ENCODE results near the gene ZNF438.

ZNF438 gene

GRCh38 chr10:30990971-30991646 lies 40.6 kb downstream of the ZNF438 start:
- no peak overlapping the region for H3K4me3 ChIP-seq (replicated peaks; ENCODE audit: low read depth, low read length)
- TF ChIP-seq CTCF (IDR thresholded peaks at IDR 0.05; ENCODE audit: low read depth, low read length, missing control alignments) = no peak
- DNase-seq (ENCODE audit: extremely low read depth, low read depth) = no peak

- no peak overlapping the region for H3K4me3 ChIP-seq (replicated peaks; ENCODE audit: low read depth, low read length)
- DNase-seq (ENCODE audit: extremely low read depth, low read depth) = no peak
- no peak for TF ChIP-seq CTCF (IDR thresholded peaks at IDR 0.05; ENCODE audit: low read depth, low read length, missing control alignments)
Observed at GRCh38 chr10:30990351-30990750, 41.3 kb downstream of the ZNF438 start.

GRCh38 chr10:30988831-30989435 lies 42.7 kb downstream of the ZNF438 start:
- no peak for DNase-seq (ENCODE audit: extremely low read depth, low read depth)
- no peak overlapping the region for H3K4me3 ChIP-seq (replicated peaks; ENCODE audit: low read depth, low read length)
- TF ChIP-seq CTCF (IDR thresholded peaks at IDR 0.05; ENCODE audit: low read depth, low read length, missing control alignments) = no peak

- TF ChIP-seq CTCF (IDR thresholded peaks at IDR 0.05; ENCODE audit: low read depth, low read length, missing control alignments) = no peak
- H3K4me3 ChIP-seq (replicated peaks; ENCODE audit: low read depth, low read length) = no peak overlapping the region
- no peak for DNase-seq (ENCODE audit: extremely low read depth, low read depth)
Observed at GRCh38 chr10:30987463-30987862, 44.2 kb downstream of the ZNF438 start.

- TF ChIP-seq CTCF (IDR thresholded peaks at IDR 0.05; ENCODE audit: low read depth, low read length, missing control alignments) = no peak
- DNase-seq (ENCODE audit: extremely low read depth, low read depth) = no peak
- H3K4me3 ChIP-seq (replicated peaks; ENCODE audit: low read depth, low read length) = no peak overlapping the region
Observed at GRCh38 chr10:30986053-30986555, 45.6 kb downstream of the ZNF438 start.

- no peak for DNase-seq (ENCODE audit: extremely low read depth, low read depth)
- no peak for TF ChIP-seq CTCF (IDR thresholded peaks at IDR 0.05; ENCODE audit: low read depth, low read length, missing control alignments)
- H3K4me3 ChIP-seq (replicated peaks; ENCODE audit: low read depth, low read length) = no peak overlapping the region
Observed at GRCh38 chr10:30985512-30985911, 46.2 kb downstream of the ZNF438 start.

Measured in HFF-Myc (cell line).